Measurements from ENCODE around the gene SPTA1. TPM values are rescaled to one million over a fixed set of nuclear protein-coding genes. Genes with fewer than 3 reads are reported as not detected.

The SPTA1 gene
- total and polyA plus RNA-seq, 2 of the 4 experiments (the other 2 are of a cell fraction), result not detected

- H3K4ac ChIP-seq (ENCODE audit: low read depth, low read length), result no peak overlapping the region
Measured at GRCh38 chr1:158564608-158565007, 121.9 kb downstream of the SPTA1 start.

More at GRCh38 chr1:158564608-158565007, 121.9 kb downstream of the SPTA1 start:
- Histone ChIP-seq H3K27me3 (ENCODE audit: control insufficient read depth, insufficient read depth, low read length) (no peaks in the 10 kb centered on the region), H3K4me1 (ENCODE audit: control insufficient read depth, insufficient read depth, low read length) (no peaks in the 10 kb centered on the region), H3K23ac (ENCODE audit: low read depth, low read length) (no peak overlapping the region), H2AFZ (replicated peaks; ENCODE audit: low read length, poor library complexity) (no peak overlapping the region), H4K5ac (ENCODE audit: low read depth, low read length) (no peak overlapping the region), H3K14ac (replicated peaks; ENCODE audit: low read depth, low read length) (no peak overlapping the region), H2BK15ac (ENCODE audit: low read depth, low read length) (no peak overlapping the region), H3K56ac (ENCODE audit: extremely low read depth, insufficient read depth, low read length) (no peak overlapping the region), H3K9me3 (ENCODE audit: control insufficient read depth, insufficient read depth, low read length) (0 out of 2 replicates have a peak, but pooled peaks cover 2% of the 10 kb centered on the region), H3K4me3 (ENCODE audit: insufficient read depth, low read depth, low read length) (no peak overlapping the region), H3K4me2 (ENCODE audit: low read depth, low read length) (no peak overlapping the region), H2BK120ac (ENCODE audit: low read depth, low read length) (no peak overlapping the region), H3K9ac (ENCODE audit: low read depth, low read length) (no peak overlapping the region), H3K36me3 (ENCODE audit: control insufficient read depth, insufficient read depth, low read length) (no peaks in the 10 kb centered on the region), H4K8ac (ENCODE audit: low read depth in 2 of 2, low read length in 2 of 2) (no peak overlapping the region), H2BK20ac (ENCODE audit: low read depth, low read length) (no peak overlapping the region), H3K9me1 (ENCODE audit: insufficient read depth, low read length) (no peaks in the 10 kb centered on the region), H3K79me1 (ENCODE audit: low read depth in 1 of 2, low read length in 2 of 2) (no peaks in the 10 kb centered on the region), H2BK5ac (ENCODE audit: low read depth, low read length, poor library complexity, severe bottlenecking) (no peak overlapping the region), H3K18ac (ENCODE audit: low read depth, low read length) (no peak overlapping the region), H4K91ac (ENCODE audit: insufficient read depth, low read depth, low read length) (no peak overlapping the region), H4K20me1 (ENCODE audit: insufficient read depth, low read length) (no peaks in the 10 kb centered on the region), H3K27ac (ENCODE audit: insufficient read depth, low read length) (no peak overlapping the region), H2AK5ac (ENCODE audit: low read depth, low read length) (no peak overlapping the region), H2AK9ac (replicated peaks; ENCODE audit: low read depth, low read length, poor library complexity) (no peak overlapping the region)
- DNase-seq, result no peak
- POLR2A ChIA-PET (ENCODE audit: unreplicated experiment), result no interaction called here
- in situ Hi-C loops (cut with MboI; ENCODE audit: low sequenced_read_pairs) (no loop called here), intact Hi-C loops (cut with micrococcal nuclease) (no loop called here), dilution Hi-C loops (cut with HindIII; ENCODE audit: low sequenced_read_pairs, unreplicated experiment) (no loop called here)
- BruUV-seq (replicated peaks), result no TSS peak
- CTCF ChIA-PET, result no interaction called here
- no peak for ATAC-seq (ENCODE audit: low read depth)
- no CpG with 5 or more reads among the region's 2 CpGs for WGBS, 2 experiments (ENCODE audit: extremely low coverage in 2 of 2, insufficient read length in 1 of 2)
- TF ChIP-seq NFE2L2 (IDR thresholded peaks at IDR 0.05; ENCODE audit: low read depth, low read length) (no peak), CHD1 (IDR thresholded peaks at IDR 0.05; ENCODE audit: low read depth, low read length) (no peak), MXI1 (IDR thresholded peaks at IDR 0.05; ENCODE audit: borderline replicate concordance, low read depth, low read length) (no peak), RAD21 (IDR thresholded peaks at IDR 0.05; ENCODE audit: low read length) (no peak), MAZ (IDR thresholded peaks at IDR 0.05; ENCODE audit: borderline replicate concordance, low read depth, low read length) (no peak), USF2 (IDR thresholded peaks at IDR 0.05; ENCODE audit: low read depth, low read length) (no peak), BHLHE40 (IDR thresholded peaks at IDR 0.05; ENCODE audit: low read depth, low read length) (no peak), MAFK (IDR thresholded peaks at IDR 0.05; ENCODE audit: low read depth, low read length) (no peak), ELK1 (IDR thresholded peaks at IDR 0.05; ENCODE audit: borderline replicate concordance, low read depth, low read length) (no peak), CTCF (conservative IDR thresholded peaks at IDR 0.05; ENCODE audit: low read depth, low read length) (no peak), RFX5 (IDR thresholded peaks at IDR 0.05; ENCODE audit: low read depth, low read length) (no peak), POLR2A (IDR thresholded peaks at IDR 0.05; ENCODE audit: low read depth, low read length) (no peak), SMC3 (IDR thresholded peaks at IDR 0.05; ENCODE audit: low read depth, low read length) (no peak), CEBPB (IDR thresholded peaks at IDR 0.05; ENCODE audit: low read depth, low read length) (no peak), FOS (IDR thresholded peaks at IDR 0.05; ENCODE audit: low read depth, low read length) (no peak), RCOR1 (IDR thresholded peaks at IDR 0.05; ENCODE audit: insufficient replicate concordance, low read length) (no peak)

All from IMR-90 (cell line).